ENCODE data around the gene CAPN15.

- TF ChIP-seq JUND (IDR thresholded peaks at IDR 0.05): no peak
- no peak for TF ChIP-seq TAF1 (IDR thresholded peaks at IDR 0.05; ENCODE audit: borderline replicate concordance, low read depth, low read length)
- no peak for TF ChIP-seq RXRA (IDR thresholded peaks at IDR 0.05; ENCODE audit: borderline replicate concordance, low read depth)
- TF ChIP-seq CTCF (IDR thresholded peaks at IDR 0.05): no peak
- TF ChIP-seq POLR2AphosphoS5 (IDR thresholded peaks at IDR 0.05; ENCODE audit: low read depth, low read length): no peak
- no peak for TF ChIP-seq ELF1 (IDR thresholded peaks at IDR 0.05)
- TF ChIP-seq YY1 (IDR thresholded peaks at IDR 0.05; ENCODE audit: low read depth): no peak
- TF ChIP-seq MXI1 (IDR thresholded peaks at IDR 0.05; ENCODE audit: low read depth, low read length): no peak
- TF ChIP-seq EP300 (IDR thresholded peaks at IDR 0.05; ENCODE audit: borderline replicate concordance in 1 of 2, low read depth in 1 of 2, low read length in 1 of 2): no peak
- TF ChIP-seq NFIC (IDR thresholded peaks at IDR 0.05; ENCODE audit: borderline replicate concordance): no peak
- no peak for TF ChIP-seq RAD21 (IDR thresholded peaks at IDR 0.05; ENCODE audit: low read length)
Observed at GRCh38 chr16:513950-514349, 13.6 kb upstream of the CAPN15 start.

Data from SK-N-SH (cell line).